HepG2 (cell line): Measurements from ENCODE around the gene HELZ2.

ENCODE experiments used
- EZH2 ChIP-seq: conservative IDR thresholded peaks from 2 replicates; pipeline ENCODE4 v1.6.1; 2012; ENCODE audit warnings: mild to moderate bottlenecking, low read depth, low read length, moderate library complexity
- HHEX ChIP-seq: IDR thresholded peaks from 2 replicates; pipeline ENCODE4 v1.6.1; 2016; ENCODE audit warnings: control low read depth
- NFE2 ChIP-seq: sonication (generic); formaldehyde crosslinking; IDR thresholded peaks from 2 replicates; pipeline ENCODE4 v1.4.0; 2020; ENCODE audit warnings: missing genetic modification reagents
- NFYB ChIP-seq: sonication (generic); formaldehyde crosslinking; IDR thresholded peaks from 2 replicates; pipeline ENCODE4 v1.4.0; 2020; ENCODE audit warnings: missing genetic modification reagents
- PHF21A ChIP-seq: sonication (generic); formaldehyde crosslinking; IDR thresholded peaks from 2 replicates; pipeline ENCODE4 v1.5.0; 2020; ENCODE audit warnings: mild to moderate bottlenecking, missing genetic modification reagents
- POLR2A ChIP-seq, 2 experiments: IDR thresholded peaks; 2 replicates each; pipeline ENCODE4 v1.6.1; 2011; ENCODE audit warnings: low read depth in 2 of 2, low read length in 2 of 2, mild to moderate bottlenecking in 1 of 2, moderate library complexity in 1 of 2; ENCODE audit not compliant: insufficient read depth in 1 of 2
- RBM39 ChIP-seq: fragments of 200-400 bp; formaldehyde crosslinking; IDR thresholded peaks from one replicate; pipeline ENCODE4 v1.6.1; 2018; ENCODE audit warnings: antibody characterized with exemption, mild to moderate bottlenecking, low read depth, low read length; ENCODE audit not compliant: poor library complexity, severe bottlenecking
- SAP130 ChIP-seq: IDR thresholded peaks from 2 replicates; pipeline ENCODE4 v1.6.1; 2016; ENCODE audit warnings: low read depth
- YY1 ChIP-seq: IDR thresholded peaks from 2 replicates; pipeline ENCODE4 v1.6.1; 2011; ENCODE audit warnings: low read length, low read depth, moderate library complexity, mild to moderate bottlenecking; ENCODE audit not compliant: insufficient read depth, insufficient replicate concordance
- ZNF121 ChIP-seq: sonication (generic); formaldehyde crosslinking; IDR thresholded peaks from 2 replicates; pipeline ENCODE4 v1.5.0; 2020; ENCODE audit warnings: mild to moderate bottlenecking, missing genetic modification reagents
- TF ChIP-seq, protein P1 (sequence below): sonication (generic); formaldehyde crosslinking; conservative IDR thresholded peaks from 2 replicates; pipeline ENCODE4 v1.8.1; 2023; ENCODE audit warnings: missing genetic modification reagents
- TF ChIP-seq, protein P2 (sequence below): sonication (generic); formaldehyde crosslinking; IDR thresholded peaks from 2 replicates; pipeline ENCODE4 v1.4.0; 2020; ENCODE audit warnings: low read depth, mild to moderate bottlenecking, missing genetic modification reagents
- TF ChIP-seq, protein P3 (sequence below): sonication (generic); formaldehyde crosslinking; IDR thresholded peaks from 2 replicates; pipeline ENCODE4 v1.5.0; 2020; ENCODE audit warnings: mild to moderate bottlenecking, missing genetic modification reagents, moderate library complexity
- TF ChIP-seq, protein P4 (sequence below), 2 experiments: IDR thresholded peaks; 2 replicates each; pipeline ENCODE4 v1.6.1; 2011 to 2012; ENCODE audit warnings: low read length in 2 of 2, borderline replicate concordance in 1 of 2, low read depth in 1 of 2, mild to moderate bottlenecking in 1 of 2, moderate library complexity in 1 of 2

DNA sequence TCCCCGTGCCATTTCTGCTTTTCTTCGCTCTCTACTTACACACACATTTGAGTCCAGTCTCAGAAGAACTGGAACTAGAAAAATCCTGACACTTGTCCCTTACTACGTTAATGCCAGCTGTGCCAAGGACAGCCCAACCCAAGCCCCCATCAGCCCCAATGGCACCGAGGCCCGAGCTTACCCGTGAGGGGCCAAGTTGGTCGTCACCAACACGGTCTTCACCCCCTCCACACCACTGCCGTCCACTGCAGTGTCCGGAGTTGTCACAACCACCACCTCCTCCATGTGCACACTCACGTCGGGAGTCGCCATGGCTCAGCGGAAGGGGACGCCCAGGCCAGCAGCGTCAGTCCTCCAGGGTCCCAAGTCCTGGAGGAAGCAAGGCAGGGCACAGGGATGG lies 45.0 kb upstream of the HELZ2 start:
- TF ChIP-seq, protein P1, sequence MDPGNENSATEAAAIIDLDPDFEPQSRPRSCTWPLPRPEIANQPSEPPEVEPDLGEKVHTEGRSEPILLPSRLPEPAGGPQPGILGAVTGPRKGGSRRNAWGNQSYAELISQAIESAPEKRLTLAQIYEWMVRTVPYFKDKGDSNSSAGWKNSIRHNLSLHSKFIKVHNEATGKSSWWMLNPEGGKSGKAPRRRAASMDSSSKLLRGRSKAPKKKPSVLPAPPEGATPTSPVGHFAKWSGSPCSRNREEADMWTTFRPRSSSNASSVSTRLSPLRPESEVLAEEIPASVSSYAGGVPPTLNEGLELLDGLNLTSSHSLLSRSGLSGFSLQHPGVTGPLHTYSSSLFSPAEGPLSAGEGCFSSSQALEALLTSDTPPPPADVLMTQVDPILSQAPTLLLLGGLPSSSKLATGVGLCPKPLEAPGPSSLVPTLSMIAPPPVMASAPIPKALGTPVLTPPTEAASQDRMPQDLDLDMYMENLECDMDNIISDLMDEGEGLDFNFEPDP (CRISPR knock-in tag) = no peak
- no peak for TF ChIP-seq SAP130 (CRISPR knock-in tag)
- no peak for TF ChIP-seq EZH2
- no peak for TF ChIP-seq YY1
- TF ChIP-seq NFE2 = no peak
- no peak for TF ChIP-seq ZNF121 (CRISPR knock-in tag)
- TF ChIP-seq, protein P2, sequence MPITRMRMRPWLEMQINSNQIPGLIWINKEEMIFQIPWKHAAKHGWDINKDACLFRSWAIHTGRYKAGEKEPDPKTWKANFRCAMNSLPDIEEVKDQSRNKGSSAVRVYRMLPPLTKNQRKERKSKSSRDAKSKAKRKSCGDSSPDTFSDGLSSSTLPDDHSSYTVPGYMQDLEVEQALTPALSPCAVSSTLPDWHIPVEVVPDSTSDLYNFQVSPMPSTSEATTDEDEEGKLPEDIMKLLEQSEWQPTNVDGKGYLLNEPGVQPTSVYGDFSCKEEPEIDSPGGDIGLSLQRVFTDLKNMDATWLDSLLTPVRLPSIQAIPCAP = no peak
- no peak for TF ChIP-seq NFYB
- no peak for TF ChIP-seq POLR2A (IDR thresholded peaks at IDR 0.05; ENCODE audit: insufficient read depth in 1 of 2, low read depth in 2 of 2, low read length in 2 of 2)
- no peak for TF ChIP-seq RBM39
- TF ChIP-seq, protein P3, sequence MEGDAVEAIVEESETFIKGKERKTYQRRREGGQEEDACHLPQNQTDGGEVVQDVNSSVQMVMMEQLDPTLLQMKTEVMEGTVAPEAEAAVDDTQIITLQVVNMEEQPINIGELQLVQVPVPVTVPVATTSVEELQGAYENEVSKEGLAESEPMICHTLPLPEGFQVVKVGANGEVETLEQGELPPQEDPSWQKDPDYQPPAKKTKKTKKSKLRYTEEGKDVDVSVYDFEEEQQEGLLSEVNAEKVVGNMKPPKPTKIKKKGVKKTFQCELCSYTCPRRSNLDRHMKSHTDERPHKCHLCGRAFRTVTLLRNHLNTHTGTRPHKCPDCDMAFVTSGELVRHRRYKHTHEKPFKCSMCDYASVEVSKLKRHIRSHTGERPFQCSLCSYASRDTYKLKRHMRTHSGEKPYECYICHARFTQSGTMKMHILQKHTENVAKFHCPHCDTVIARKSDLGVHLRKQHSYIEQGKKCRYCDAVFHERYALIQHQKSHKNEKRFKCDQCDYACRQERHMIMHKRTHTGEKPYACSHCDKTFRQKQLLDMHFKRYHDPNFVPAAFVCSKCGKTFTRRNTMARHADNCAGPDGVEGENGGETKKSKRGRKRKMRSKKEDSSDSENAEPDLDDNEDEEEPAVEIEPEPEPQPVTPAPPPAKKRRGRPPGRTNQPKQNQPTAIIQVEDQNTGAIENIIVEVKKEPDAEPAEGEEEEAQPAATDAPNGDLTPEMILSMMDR (CRISPR knock-in tag) = no peak
- TF ChIP-seq, protein P4, sequence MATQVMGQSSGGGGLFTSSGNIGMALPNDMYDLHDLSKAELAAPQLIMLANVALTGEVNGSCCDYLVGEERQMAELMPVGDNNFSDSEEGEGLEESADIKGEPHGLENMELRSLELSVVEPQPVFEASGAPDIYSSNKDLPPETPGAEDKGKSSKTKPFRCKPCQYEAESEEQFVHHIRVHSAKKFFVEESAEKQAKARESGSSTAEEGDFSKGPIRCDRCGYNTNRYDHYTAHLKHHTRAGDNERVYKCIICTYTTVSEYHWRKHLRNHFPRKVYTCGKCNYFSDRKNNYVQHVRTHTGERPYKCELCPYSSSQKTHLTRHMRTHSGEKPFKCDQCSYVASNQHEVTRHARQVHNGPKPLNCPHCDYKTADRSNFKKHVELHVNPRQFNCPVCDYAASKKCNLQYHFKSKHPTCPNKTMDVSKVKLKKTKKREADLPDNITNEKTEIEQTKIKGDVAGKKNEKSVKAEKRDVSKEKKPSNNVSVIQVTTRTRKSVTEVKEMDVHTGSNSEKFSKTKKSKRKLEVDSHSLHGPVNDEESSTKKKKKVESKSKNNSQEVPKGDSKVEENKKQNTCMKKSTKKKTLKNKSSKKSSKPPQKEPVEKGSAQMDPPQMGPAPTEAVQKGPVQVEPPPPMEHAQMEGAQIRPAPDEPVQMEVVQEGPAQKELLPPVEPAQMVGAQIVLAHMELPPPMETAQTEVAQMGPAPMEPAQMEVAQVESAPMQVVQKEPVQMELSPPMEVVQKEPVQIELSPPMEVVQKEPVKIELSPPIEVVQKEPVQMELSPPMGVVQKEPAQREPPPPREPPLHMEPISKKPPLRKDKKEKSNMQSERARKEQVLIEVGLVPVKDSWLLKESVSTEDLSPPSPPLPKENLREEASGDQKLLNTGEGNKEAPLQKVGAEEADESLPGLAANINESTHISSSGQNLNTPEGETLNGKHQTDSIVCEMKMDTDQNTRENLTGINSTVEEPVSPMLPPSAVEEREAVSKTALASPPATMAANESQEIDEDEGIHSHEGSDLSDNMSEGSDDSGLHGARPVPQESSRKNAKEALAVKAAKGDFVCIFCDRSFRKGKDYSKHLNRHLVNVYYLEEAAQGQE (IDR thresholded peaks at IDR 0.05; ENCODE audit: borderline replicate concordance in 1 of 2, low read depth in 1 of 2, low read length in 2 of 2) = no peak
- TF ChIP-seq PHF21A (CRISPR knock-in tag) = no peak
- TF ChIP-seq HHEX (CRISPR knock-in tag) = no peak
